K562 (cell line): Measurements from ENCODE around the gene DHRS11. TPM values are rescaled to one million over a fixed set of nuclear protein-coding genes. Genes with fewer than 3 reads are reported as not detected.

Source experiments
- ATAC-seq: fragments of 200-7000 bp; cut with Tn5 transposase; 3 replicates; pipeline ENCODE4 v1.9.1; 2020; ENCODE audit warnings: moderate library complexity
- BruUV-seq: library from RNA; stranded (reverse); fragments of 400-500 nt; replicated peaks from 2 replicates; lab custom pipeline; 2021; lab: Mats Ljungman, UMichigan
- CTCF ChIA-PET: fragments of 300-600 bp; formaldehyde crosslinking; extraction: SDS; loops from one replicate; lab custom pipeline; 2021; ENCODE audit warnings: low intra/inter-chr PET ratio; lab: Yijun Ruan, JAX
- POLR2A ChIA-PET: fragments of 300-600, 350-650 bp; sonication (Branson Sonifier 250); formaldehyde crosslinking; extraction: SDS; loops from one replicate; lab custom pipeline; 2021; ENCODE audit warnings: antibody characterized with exemption, inconsistent platforms; lab: Yijun Ruan, JAX
- DNase-seq, 4 experiments: peaks; one replicate each; pipeline versions ENCODE4 v3.0.0 to v3.0.0-alpha.2; 2011 to 2018; ENCODE audit warnings: low spot score in 3 of 4, mixed read lengths in 3 of 4; ENCODE audit errors: extremely low read depth in 1 of 4
- FAIRE-seq: peaks from 2 replicates; lab custom pipeline; 2011; peaks lifted over from hg19 to GRCh38; lab: Jason Lieb, UNC
- H2AFZ ChIP-seq: 2 replicates; pipeline ENCODE4 v1.6.0; 2011; ENCODE audit warnings: low read depth, low read length, control low read depth, inconsistent platforms
- H3K27ac ChIP-seq: fragments of 200-600 bp; 3 replicates; pipeline ENCODE4 v1.8.0; 2011; ENCODE audit warnings: low read depth, mild to moderate bottlenecking, control low read depth, inconsistent platforms, low read length, moderate library complexity, mixed read lengths; ENCODE audit errors: extremely low read depth
- H3K27me3 ChIP-seq, 2 experiments: fragments of 300-600 bp in 1 of 2; 2 replicates in 1 of 2; 3 replicates in 1 of 2; pipeline versions ENCODE4 v1.6.0 to v1.8.0; 2011; ENCODE audit warnings: inconsistent platforms in 2 of 2, low read length in 2 of 2, mild to moderate bottlenecking in 1 of 2, mixed read lengths in 1 of 2, moderate library complexity in 1 of 2; ENCODE audit not compliant: control insufficient read depth in 2 of 2, insufficient read depth in 2 of 2
- H3K36me3 ChIP-seq: fragments of 300-600 bp; 3 replicates; pipeline ENCODE4 v1.8.0; 2011; ENCODE audit warnings: mild to moderate bottlenecking, low read length, inconsistent platforms; ENCODE audit not compliant: control insufficient read depth, insufficient read depth
- H3K4me1 ChIP-seq, 2 experiments: fragments of 200-600 bp in 1 of 2; replicated peaks in 1 of 2; 2 replicates in 1 of 2; 3 replicates in 1 of 2; pipeline versions ENCODE4 v1.5.1 to v1.8.0; 2011; ENCODE audit warnings: inconsistent platforms in 2 of 2, low read length in 2 of 2, mild to moderate bottlenecking in 1 of 2, mixed read lengths in 1 of 2, moderate library complexity in 1 of 2; ENCODE audit not compliant: control insufficient read depth in 2 of 2, insufficient read depth in 2 of 2
- H3K4me2 ChIP-seq: 2 replicates; pipeline ENCODE4 v1.6.1; 2011; ENCODE audit warnings: low read length, control low read depth, inconsistent platforms, mixed read lengths; ENCODE audit not compliant: insufficient read depth
- H3K4me3 ChIP-seq: fragments of 200-600 bp; sonication (generic), shearing (Covaris generic); 2 replicates; pipeline ENCODE4 v1.5.1; 2016; ENCODE audit warnings: control low read depth, inconsistent platforms
- H3K79me2 ChIP-seq: fragments of 200-600 bp; 3 replicates; pipeline ENCODE4 v1.8.0; 2011; ENCODE audit warnings: low read length, inconsistent platforms; ENCODE audit not compliant: control insufficient read depth, insufficient read depth
- H3K9ac ChIP-seq, 2 experiments: 2 replicates each; pipeline versions ENCODE4 v1.6.0 to v1.6.1; 2011; ENCODE audit warnings: low read depth in 2 of 2, low read length in 2 of 2, control low read depth in 1 of 2, inconsistent platforms in 1 of 2, mild to moderate bottlenecking in 1 of 2, mixed read lengths in 1 of 2; ENCODE audit not compliant: insufficient read depth in 1 of 2
- H3K9me1 ChIP-seq: one replicate; pipeline ENCODE4 v1.6.0; 2011; ENCODE audit warnings: inconsistent platforms, mild to moderate bottlenecking, low read length, moderate library complexity; ENCODE audit not compliant: control insufficient read depth, insufficient read depth
- H3K9me3 ChIP-seq: replicated peaks from 2 replicates; pipeline ENCODE4 v1.5.1; 2011; ENCODE audit warnings: low read depth, low read length, inconsistent platforms; ENCODE audit not compliant: control insufficient read depth, insufficient read depth
- H4K20me1 ChIP-seq: replicated peaks from 2 replicates; pipeline ENCODE4 v1.6.1; 2011; ENCODE audit warnings: low read length, inconsistent platforms, mixed read lengths; ENCODE audit not compliant: control insufficient read depth, insufficient read depth
- ELF4 ChIP-seq: fragments of 450-650 bp; formaldehyde crosslinking; IDR thresholded peaks from 2 replicates; pipeline ENCODE4 v1.4.0; 2022; ENCODE audit warnings: missing genetic modification characterization
- HDAC2 ChIP-seq: fragments of 450-650 bp; IDR thresholded peaks from 2 replicates; pipeline ENCODE4 v1.6.1; 2016; ENCODE audit warnings: mild to moderate bottlenecking
- HMGXB4 ChIP-seq: sonication (generic); formaldehyde crosslinking; IDR thresholded peaks from 2 replicates; pipeline ENCODE4 v1.8.1; 2023; ENCODE audit warnings: mild to moderate bottlenecking, missing genetic modification reagents
- MAFG ChIP-seq: fragments of 450-650 bp; conservative IDR thresholded peaks from 2 replicates; pipeline ENCODE4 v1.6.1; 2016; ENCODE audit warnings: missing genetic modification characterization, missing compliant biosample characterization
- PATZ1 ChIP-seq: fragments of 250-450 bp; sonication (Bioruptor Pico); IDR thresholded peaks from 2 replicates; pipeline ENCODE4 v1.5.0; 2020; ENCODE audit warnings: mild to moderate bottlenecking, borderline replicate concordance
- RBM15 ChIP-seq: fragments of 200-400 bp; formaldehyde crosslinking; IDR thresholded peaks from 2 replicates; pipeline ENCODE4 v1.6.1; 2018; ENCODE audit warnings: mild to moderate bottlenecking, low read length, moderate library complexity; ENCODE audit not compliant: insufficient read depth
- SMAD2 ChIP-seq: fragments of 150-350 bp; IDR thresholded peaks from 2 replicates; pipeline ENCODE4 v1.6.1; 2014; ENCODE audit warnings: low read depth, mild to moderate bottlenecking, low read length
- STAT5B ChIP-seq: fragments of 250-450 bp; sonication (Bioruptor Pico); IDR thresholded peaks from 2 replicates; pipeline ENCODE4 v1.8.0; 2021; ENCODE audit warnings: mild to moderate bottlenecking, inconsistent platforms
- ZNF212 ChIP-seq: fragments of 450-650 bp; formaldehyde crosslinking; IDR thresholded peaks from 2 replicates; pipeline ENCODE4 v1.4.0; 2020; ENCODE audit warnings: mild to moderate bottlenecking
- ZNF586 ChIP-seq: fragments of 450-650 bp; formaldehyde crosslinking; conservative IDR thresholded peaks from 2 replicates; pipeline ENCODE4 v1.4.0; 2020; ENCODE audit warnings: mild to moderate bottlenecking, moderate library complexity
- ZNF644 ChIP-seq: fragments of 200-800 bp; sonication (Bioruptor generic); IDR thresholded peaks from 2 replicates; pipeline ENCODE4 v1.6.1; 2016; ENCODE audit warnings: low read depth, missing genetic modification characterization, missing compliant biosample characterization
- WGBS: fragments of 100-300 bp; shearing (Covaris generic); methylation state at CpG from one replicate; pipeline ENCODE4 v1.1.6; 2016; ENCODE audit warnings: low coverage, mixed read lengths; ENCODE audit not compliant: insufficient coverage; ENCODE audit errors: missing lambda C conversion rate; 5-methylcytosine and 5-hydroxymethylcytosine counted together
- in situ Hi-C: fragments of 300-500 bp; cut with MboI; formaldehyde crosslinking; loops from 4 replicates; pipeline ENCODE4 v1.15.0; 2018; ENCODE audit warnings: inconsistent platforms, mixed read lengths
- intact Hi-C: fragments of 100-400 bp; cut with micrococcal nuclease; formaldehyde crosslinking; loops from 2 replicates; pipeline ENCODE4 v1.14.2; 2022
- polyA plus RNA-seq, 8 experiments: library from polyadenylated mRNA; depleted of rRNA in 4 of 8; stranded (reverse) in 5 of 8; unstranded in 3 of 8; fragments of >200 nt; fragmentation: Nextera tagmentation in 2 of 8; fragmentation: Illumina TruSeq in 1 of 8; extraction: Ambion mirVana in 2 of 8; extraction: Trizol in 1 of 8; gene quantifications; 2 replicates each; pipeline versions ENCODE4 v1.2.1 to v1.2.3, GENCODE V29; 2011 to 2014; ENCODE audit warnings: inconsistent platforms in 1 of 8, missing spikeins in 1 of 8
- total RNA-seq, 7 experiments: library from RNA; depleted of rRNA in 6 of 7; stranded (reverse); fragments of >200 nt in 6 of 7; fragmentation: Illumina TruSeq in 2 of 7; extraction: Trizol in 2 of 7; gene quantifications; 2 replicates each; pipeline versions ENCODE4 v1.2.1 to v1.2.3, GENCODE V29; 2011 to 2021; ENCODE audit warnings: low replicate concordance in 1 of 7

Gene DHRS11
- total and polyA plus RNA-seq, 9 of the 15 experiments (the other 6 are each of a cell fraction or from before 2014, with no cell fraction given): 15.2 to 123 (median 59.8) TPM

GRCh38 chr17:36614933-36615332, 23.3 kb downstream of the DHRS11 start:
- no peak for TF ChIP-seq HDAC2
- no peak for TF ChIP-seq ELF4 (CRISPR knock-in tag)
- TF ChIP-seq ZNF644 (tag): no peak
- no peak for TF ChIP-seq MAFG
- TF ChIP-seq SMAD2: no peak
- no peak for TF ChIP-seq HMGXB4 (CRISPR knock-in tag)
- no peak for TF ChIP-seq ZNF586 (CRISPR knock-in tag)
- TF ChIP-seq STAT5B (CRISPR knock-in tag): no peak
- TF ChIP-seq PATZ1 (CRISPR knock-in tag): no peak
- no peak for TF ChIP-seq ZNF212 (CRISPR knock-in tag)
- TF ChIP-seq RBM15: no peak
- intact Hi-C loops: no loop called here
- no peaks in the 10 kb centered on the region for H3K9me3 ChIP-seq
- H3K36me3 ChIP-seq: no peaks in the 10 kb centered on the region
- WGBS: 35% methylated on average over 4 of the region's 5 CpGs
- H3K9ac ChIP-seq: no peak overlapping the region
- no peak overlapping the region for H3K4me2 ChIP-seq
- ATAC-seq: no peak
- no TSS peak for BruUV-seq
- H3K79me2 ChIP-seq: no peaks in the 10 kb centered on the region
- CTCF ChIA-PET: no interaction called here
- H3K9me1 ChIP-seq: no peaks in the 10 kb centered on the region
- H2AFZ ChIP-seq: no peak overlapping the region
- POLR2A ChIA-PET: interaction anchor here (1.2 to 1.3 kb wide), 2 partner anchors 11 to 13 kb away, joined by 3 to 5 read pairs; partner anchors contain the start of gene MRM1
- H3K27ac ChIP-seq: no peak overlapping the region
- DNase-seq: no peak
- no peak for FAIRE-seq
- peaks cover 13 to 17% of the 10 kb centered on the region in 2 experiments; a peak in 4 of 5 replicates for H3K4me1 ChIP-seq
- H3K27me3 ChIP-seq: peaks cover 0 to 23% of the 10 kb centered on the region in 2 experiments; a peak in 2 of 5 replicates
- in situ Hi-C loops: loop anchor here (10.0 kb wide), 1 partner anchor 630 kb away; no protein-coding TSS in a partner anchor
- H4K20me1 ChIP-seq: 0 out of 2 replicates have a peak, but pooled peaks cover 6% of the 10 kb centered on the region
- no peak overlapping the region for H3K4me3 ChIP-seq
